NCI-H526 (cell line): ENCODE measurements around the gene THRB.

Experiments used
- DNase-seq, 2 experiments: peaks; one replicate each; lab custom pipeline; 2025; lab: John Stamatoyannopoulos, UW

The THRB gene

DNA sequence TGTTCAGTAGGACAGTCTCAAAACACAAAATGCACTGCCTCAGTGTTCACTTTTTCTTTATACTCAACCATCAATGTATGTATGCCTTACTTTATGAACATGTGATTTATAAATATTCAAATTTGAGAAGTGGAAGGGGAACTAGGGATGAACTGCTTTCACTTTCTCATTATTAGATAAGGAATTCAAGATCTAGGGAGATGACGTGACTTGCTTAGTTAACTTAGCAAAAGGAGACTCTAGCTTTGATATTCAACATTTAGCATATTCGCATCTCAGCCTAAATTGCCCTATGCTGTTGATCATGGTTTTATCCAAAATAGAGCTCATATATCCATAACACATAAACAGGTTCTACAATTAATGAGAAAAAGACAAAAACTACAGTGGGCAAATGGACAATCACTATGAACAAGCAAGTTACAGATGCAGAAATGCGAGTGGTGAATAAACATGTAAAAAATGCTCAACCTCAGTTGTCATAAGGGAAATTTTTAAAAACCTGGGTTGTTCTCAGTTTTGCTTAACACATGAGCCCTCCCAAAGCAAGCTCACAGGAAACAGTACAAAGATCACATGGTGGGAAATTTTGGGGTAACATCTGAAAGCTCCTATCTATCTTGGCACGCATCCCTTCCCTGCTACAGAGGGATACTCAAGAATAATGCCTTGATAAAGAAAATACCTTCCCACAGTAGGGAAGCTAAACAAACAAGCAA, 269.8 kb downstream of the THRB start:
- DNase-seq: no peak

- DNase-seq: no peak
Measured at GRCh38 chr3:24222165-24222805, 272.4 kb downstream of the THRB start.

- no peak for DNase-seq
Measured at GRCh38 chr3:24220859-24221657, 273.6 kb downstream of the THRB start.

- no peak for DNase-seq
Measured at GRCh38 chr3:24215502-24215901, 279.1 kb downstream of the THRB start.

DNA sequence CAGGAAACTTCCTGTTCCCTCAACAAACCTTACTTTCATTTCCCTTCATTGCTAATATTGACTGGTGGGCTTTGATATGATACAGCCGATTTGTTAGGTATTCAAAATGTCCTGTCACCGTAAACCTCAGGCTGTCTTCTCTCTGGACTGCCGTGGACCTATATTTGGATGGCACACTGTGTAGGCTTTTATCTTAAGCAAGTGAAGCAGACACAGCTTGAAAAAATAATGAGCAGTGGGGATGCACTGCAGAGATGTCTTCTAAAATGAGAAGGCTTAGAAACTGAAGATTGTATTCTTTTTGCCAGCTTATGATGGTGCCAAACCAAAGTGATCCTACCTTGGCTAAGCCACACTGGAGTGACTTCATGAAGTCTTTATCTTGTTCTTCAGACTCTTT, 283.3 kb downstream of the THRB start:
- no peak for DNase-seq

- no peak for DNase-seq
Measured at GRCh38 chr3:24202071-24202470, 292.6 kb downstream of the THRB start.

DNA sequence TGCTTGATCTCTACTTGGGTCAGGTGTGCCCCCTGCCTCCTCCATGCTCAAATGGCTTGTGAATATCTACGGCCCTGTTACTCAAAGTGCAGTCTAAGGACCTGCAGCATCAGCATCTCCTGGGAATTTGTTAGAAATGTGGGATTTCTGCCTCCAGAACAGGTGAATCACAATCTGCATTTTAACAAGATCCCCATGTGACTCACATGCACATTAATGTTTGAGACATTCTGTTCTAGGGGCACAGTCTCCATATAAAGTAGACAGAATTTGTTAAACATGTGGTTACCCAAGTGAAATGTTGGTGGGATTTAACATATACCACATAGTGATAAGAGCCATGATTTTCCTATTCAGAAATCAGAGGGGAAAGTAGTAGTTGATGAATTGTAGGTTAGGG, 293.3 kb downstream of the THRB start:
- no peak for DNase-seq

DNA sequence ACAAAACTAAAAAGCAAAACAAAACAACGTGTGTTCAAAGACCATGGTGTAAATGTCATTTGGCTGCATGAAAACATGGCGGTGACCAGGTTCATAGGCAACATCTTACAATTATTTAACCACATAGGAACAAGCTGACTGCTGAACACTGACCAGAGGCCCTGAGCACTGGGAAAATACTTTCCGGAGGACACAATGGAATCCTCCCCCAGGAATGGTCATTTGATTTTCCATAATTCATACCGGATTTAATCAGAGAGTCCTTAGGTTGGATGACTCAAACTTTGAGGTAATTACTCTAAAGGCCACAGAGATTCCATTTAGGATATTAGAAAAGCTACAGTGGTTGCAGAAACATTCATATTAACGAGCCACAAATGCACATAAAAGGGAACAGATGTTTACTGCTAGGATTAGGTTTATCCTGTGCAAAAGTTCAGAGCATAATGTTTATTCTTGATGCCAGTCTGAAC, 294.8 kb downstream of the THRB start:
- no peak for DNase-seq

GRCh38 chr3:24199300-24199699, 295.4 kb downstream of the THRB start:
- DNase-seq: no peak

- no peak for DNase-seq
Measured at GRCh38 chr3:24198728-24199127, 295.9 kb downstream of the THRB start.

DNA sequence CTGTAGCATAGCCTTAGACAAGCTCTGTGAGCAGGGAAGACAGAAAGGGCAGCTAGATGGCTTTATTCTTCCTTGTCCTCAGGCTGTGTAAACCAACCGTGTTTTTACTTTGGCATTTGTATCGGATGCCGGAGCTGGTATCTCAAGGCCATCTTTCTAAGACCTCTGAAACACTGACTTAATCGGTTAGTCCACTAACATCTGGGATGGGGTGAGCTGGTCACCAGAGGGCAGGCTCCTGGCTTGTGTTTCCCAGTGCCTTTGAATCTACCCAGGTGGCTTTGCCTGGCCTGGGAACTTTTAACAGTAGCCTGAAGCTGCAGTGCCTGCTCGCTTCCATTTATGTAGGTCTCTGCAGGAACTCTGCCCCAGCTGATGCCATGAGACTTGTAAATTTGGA, 296.8 kb downstream of the THRB start:
- no peak for DNase-seq

DNA sequence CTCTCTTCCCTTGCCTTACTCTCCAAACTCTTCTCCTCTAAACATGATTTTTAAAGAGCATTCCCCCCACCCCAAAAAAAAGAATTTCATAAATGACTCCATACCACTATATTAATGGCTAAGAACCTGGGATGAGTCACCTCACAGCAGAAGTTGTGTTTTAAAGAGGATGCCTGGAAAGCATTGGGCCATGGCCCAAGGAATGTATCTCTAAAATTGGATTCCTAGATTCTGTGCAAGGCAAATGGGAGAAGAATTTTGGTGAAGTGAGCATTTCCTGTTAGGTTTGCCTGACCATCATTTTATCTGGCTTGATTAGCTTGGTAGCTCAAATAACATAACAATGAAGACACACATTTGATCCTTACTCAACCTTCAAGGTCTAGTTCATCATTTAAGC, 298.1 kb downstream of the THRB start:
- DNase-seq: no peak

GRCh38 chr3:24195504-24196230, 299.0 kb downstream of the THRB start:
- no peak for DNase-seq

DNA sequence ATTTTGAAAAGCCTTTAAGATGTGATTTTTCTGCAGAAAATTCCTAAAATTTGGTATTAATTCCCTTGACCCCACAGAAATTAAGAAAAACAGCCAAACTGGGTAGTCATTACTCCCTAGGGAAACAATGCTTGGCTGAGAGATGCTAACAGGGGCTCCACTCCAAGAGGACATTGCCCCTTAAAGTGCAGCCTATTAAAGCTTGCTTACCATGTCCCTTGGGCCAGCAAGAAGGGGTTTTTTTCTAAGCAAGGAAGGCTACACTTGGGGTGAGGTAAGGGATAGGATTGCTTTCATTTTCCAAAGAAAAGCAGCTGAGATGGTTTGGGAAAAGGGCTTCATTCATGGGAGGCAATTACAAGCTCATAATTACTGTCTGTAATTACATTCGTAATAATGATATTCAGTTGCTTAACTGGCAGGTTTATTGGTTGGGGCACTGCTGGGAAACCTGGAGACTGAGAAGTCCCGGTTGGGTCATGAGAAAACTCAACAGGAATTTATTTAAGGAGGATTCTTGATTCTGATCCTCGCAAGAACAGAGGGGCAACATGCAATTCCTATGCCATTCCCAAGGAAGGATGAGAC, 302.1 kb downstream of the THRB start:
- DNase-seq: no peak

DNA sequence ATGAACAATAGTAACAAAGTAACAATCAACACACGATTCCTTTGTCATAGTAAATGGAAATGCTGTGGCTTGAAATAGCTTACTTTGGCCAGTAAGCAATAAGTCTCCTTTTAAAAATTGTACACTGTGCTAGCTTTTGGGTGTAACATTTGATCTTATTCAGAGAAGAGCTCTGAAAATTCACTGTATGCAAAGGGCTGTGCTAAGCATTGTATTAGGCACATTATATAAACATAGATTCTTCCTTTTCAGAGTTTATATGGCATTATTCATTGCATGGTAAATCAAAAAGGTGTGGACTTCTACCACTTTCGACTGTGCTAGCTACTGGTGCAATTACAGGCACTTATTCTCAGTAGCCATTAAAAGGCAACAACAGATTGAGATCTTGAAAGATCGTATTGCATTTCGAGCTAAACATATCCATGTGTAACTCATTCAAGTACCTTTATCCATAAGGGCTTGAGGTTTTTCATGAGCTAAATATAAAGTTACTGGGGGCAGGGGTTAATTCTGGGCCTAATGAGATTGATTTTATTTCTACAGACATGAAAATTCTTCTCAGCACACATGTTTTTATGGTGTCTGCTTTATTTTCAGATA, 302.7 kb downstream of the THRB start:
- no peak for DNase-seq

GRCh38 chr3:24190256-24190655, 304.4 kb downstream of the THRB start:
- no peak for DNase-seq

- DNase-seq: peak in 1 of 2 experiments; percentile 43
Measured at GRCh38 chr3:24185738-24186384, 308.8 kb downstream of the THRB start.

GRCh38 chr3:24184528-24185176, 310.0 kb downstream of the THRB start:
- DNase-seq: no peak

DNA sequence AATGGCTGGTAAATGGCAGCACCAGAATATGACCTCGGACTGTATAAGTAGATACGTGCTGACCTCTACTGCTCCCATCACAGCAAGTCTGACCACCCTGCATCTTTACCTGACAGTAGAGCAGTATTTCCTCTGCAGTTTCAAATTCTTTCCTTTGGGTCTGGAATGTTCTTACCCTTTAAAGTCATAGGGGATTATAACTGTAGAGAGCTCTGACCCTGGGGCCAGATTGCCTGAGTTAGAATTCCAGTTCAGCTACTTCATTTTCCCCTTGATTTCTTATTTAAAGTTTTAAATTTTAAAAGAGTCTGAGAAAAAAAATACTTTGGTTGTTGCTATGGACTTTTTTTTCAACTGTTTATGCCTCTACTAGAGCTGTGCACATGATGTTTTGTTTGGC, 311.9 kb downstream of the THRB start:
- no peak for DNase-seq

DNA sequence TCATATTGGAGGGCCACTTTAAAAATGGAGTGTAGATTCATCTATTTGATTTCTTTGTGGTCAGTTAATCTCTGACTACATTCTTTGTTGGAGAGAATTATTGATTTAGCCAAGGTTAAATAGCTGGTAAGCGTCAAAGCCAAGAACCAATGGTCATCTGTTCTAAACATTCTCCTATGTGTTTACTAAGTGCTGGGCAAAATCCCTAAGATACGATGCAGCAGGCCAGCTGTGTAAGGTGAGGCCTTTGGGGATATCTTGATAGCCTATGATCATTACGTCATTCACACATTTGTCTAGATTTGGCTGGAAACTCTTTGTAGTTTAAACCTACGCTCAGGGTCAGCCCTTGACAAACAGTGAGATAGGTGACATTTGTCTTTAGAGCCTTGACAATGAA, 313.4 kb downstream of the THRB start:
- DNase-seq: no peak
